HG02840 (cell line): ENCODE measurements around the gene TIMM17A.

ENCODE experiments used
- ATAC-seq: cut with Tn5 transposase; IDR thresholded peaks from one replicate; pipeline ENCODE4 v1.9.1; 2021; ENCODE audit warnings: mild to moderate bottlenecking, moderate library complexity, moderate number of reproducible peaks; ENCODE audit not compliant: unreplicated experiment, low FRiP score

The TIMM17A gene

DNA sequence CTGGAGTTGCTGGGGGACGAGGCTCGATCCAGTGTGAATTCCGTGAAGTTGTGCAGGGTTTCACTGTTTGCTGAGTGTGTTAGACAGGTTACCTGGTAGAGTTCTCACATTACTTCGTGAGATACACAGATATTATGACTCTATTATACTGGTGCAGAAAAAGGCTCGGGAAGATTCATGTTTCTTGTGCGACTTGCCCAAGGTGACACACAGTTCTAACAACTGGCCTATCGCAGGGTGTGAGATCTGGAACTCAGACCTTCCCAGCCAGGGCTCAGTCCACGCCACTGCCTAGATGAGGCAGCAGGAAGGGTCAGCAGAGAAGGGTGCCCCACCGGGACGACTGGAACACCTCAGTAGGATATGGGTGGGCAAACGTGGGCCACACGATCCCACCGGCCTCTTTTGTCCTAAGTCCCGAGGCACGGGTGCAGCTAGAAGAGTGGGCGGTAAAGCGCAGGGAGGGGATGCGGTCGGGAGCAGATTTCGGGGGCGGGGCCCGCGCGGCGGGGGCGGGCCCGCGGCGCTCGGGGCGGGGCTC lies 26.8 kb downstream of the TIMM17A start:
- peak; percentile 21 for ATAC-seq

- peak; percentile 66 for ATAC-seq
Observed at GRCh38 chr1:201982623-201983379, 27.5 kb downstream of the TIMM17A start, which contains the start of gene RNPEP. Gene RNPEP (plus strand): TSS chr1:201982648. CDS start chr1:201982667, 19 bp downstream.

DNA sequence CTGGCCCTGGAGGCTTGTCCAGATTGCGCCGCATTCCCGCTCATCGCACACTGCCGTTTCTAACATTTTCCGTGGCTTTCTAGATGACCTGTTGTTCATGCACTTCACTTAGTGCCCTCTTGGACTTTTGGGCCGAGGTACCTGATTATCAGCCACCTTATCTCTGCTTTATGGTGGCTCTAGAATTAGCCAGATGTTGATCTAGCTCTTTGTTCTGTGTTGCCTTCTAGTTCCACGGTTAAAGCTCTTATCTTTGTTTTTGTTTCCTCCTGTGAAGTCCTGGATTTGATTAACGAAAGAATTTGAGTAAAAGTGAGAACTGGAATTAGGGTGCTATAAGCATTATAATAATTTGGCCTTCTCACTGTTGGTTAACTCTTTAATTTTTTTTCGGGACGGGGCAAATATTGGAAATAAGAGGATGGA lies 28.1 kb downstream of the TIMM17A start:
- ATAC-seq: no peak

DNA sequence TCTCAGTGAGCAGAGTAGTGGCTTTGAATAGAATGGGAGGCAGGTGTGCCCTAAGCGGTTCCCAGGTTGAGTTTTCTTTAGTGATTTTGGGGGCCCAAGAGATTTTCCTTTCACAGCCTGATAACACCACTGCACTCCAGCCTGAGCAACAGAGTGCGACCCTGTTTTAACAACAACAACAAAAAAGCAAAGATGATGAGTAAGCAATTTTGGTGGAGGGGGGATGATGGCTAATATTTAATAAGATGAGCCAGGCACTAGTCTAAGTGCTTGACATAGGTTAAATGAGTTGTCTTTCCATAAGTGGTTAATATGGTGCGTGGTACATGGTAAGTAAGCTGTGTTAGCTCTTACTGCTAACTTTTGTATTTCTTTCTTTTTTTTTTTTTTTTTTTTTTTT lies 29.1 kb downstream of the TIMM17A start:
- ATAC-seq: no peak

- no peak for ATAC-seq
Observed at GRCh38 chr1:201985355-201985754, 30.1 kb downstream of the TIMM17A start.

DNA sequence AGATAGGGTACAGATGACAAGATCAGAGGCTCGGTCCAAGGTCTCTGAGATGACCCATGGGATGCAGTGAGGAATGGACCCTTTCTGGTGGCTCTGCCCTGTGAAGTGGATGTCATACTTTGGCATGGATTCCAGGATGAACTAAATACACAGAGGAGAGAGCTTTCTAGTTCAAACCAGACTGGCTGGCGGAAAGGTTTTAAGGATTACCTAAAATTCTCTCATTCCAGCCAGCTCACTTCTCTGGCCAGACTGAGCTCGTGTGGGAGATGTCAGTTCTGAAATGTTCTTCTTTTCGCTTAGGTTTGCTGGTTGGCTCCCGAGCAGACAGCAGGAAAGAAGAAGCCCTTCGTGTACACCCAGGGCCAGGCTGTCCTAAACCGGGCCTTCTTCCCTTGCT lies 33.3 kb downstream of the TIMM17A start:
- ATAC-seq: no peak

- no peak for ATAC-seq
Observed at GRCh38 chr1:201989354-201990128, 34.2 kb downstream of the TIMM17A start.

- ATAC-seq: no peak
Observed at GRCh38 chr1:201990427-201990826, 35.1 kb downstream of the TIMM17A start.

DNA sequence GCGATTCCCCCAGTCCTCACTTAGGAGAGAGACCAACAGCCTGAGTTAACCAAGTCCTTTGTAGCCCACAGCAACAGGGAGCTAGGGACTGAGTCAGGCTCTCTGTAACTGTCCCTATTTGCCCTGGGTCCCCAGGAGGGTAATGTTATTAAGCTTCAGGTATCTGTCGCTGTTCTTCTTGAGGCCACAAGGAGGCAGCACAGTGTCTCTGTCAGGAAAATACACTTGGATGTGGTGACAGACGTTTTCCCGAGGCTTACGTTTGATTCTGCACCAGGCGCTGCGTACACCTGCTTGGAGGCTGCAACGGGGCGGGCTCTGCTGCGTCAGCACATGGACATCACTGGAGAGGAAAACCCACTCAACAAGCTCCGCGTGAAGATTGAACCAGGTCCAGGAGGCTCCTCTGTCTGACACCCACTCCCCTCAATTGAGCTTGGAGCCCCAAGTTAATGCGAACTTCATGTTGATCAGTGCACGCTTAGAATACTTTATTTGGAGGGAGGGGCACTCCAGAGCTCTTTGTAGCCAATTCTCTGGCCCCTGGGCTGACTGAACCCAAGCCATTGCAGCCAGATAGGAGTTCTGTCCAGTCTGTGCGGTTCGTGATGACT lies 44.4 kb downstream of the TIMM17A start:
- no peak for ATAC-seq

GRCh38 chr1:202002507-202002906 lies 47.2 kb downstream of the TIMM17A start:
- ATAC-seq: no peak

DNA sequence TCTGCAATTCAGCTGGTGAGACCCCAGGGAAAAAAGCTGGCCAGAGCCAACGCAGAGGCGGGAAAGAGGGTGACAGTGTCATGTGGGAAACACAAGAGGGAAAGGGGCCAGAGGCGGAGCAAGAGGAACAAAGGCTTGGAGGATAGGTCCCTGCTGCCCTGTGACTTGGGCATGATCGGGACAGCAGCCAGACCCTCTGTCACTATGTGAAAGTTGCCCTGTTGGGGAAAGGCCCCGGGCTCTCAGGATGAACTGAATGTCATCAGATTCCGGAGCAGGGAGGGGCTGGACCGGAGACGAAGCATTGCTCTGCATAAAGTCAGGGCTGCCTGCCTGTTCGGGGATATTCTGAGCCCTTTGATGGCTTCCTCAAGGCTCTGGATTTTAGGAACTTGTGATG lies 49.4 kb downstream of the TIMM17A start:
- ATAC-seq: no peak

GRCh38 chr1:202005958-202006357 lies 50.7 kb downstream of the TIMM17A start:
- no peak for ATAC-seq

- no peak for ATAC-seq
Observed at GRCh38 chr1:202007304-202007703, 52.0 kb downstream of the TIMM17A start.

DNA sequence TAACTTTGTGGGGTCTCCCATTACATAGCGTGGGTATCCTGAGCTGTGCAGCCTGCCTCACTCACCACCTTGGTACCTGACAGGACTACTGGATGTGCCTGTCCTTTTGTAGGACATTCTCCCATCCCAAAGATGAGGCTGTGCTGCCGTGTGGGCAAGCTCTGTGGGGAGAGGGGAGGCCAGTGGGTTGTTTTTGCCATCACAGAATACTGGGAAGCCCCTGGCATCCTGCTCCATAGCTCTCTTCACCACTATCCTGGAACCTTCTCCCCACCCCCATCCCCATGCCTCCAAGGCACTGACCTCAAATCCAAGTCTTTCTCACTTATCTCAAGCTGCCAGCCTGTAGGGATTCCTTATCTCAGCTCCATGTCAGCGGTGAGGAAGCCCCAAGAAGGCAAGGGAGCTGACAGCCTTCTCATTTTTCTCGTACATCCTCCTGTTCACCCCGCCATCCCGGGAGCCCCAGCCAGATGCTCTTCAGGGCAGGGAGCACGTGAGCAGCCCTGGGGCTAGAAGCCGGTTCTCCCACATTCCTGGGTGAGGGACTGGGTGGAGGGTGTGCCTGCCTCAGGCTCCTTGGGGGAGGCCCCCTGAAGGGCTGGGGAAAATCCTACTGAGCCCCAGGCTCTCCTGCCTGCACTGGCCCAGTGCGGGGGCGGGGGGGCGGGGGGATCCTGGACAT lies 52.6 kb downstream of the TIMM17A start:
- no peak for ATAC-seq

DNA sequence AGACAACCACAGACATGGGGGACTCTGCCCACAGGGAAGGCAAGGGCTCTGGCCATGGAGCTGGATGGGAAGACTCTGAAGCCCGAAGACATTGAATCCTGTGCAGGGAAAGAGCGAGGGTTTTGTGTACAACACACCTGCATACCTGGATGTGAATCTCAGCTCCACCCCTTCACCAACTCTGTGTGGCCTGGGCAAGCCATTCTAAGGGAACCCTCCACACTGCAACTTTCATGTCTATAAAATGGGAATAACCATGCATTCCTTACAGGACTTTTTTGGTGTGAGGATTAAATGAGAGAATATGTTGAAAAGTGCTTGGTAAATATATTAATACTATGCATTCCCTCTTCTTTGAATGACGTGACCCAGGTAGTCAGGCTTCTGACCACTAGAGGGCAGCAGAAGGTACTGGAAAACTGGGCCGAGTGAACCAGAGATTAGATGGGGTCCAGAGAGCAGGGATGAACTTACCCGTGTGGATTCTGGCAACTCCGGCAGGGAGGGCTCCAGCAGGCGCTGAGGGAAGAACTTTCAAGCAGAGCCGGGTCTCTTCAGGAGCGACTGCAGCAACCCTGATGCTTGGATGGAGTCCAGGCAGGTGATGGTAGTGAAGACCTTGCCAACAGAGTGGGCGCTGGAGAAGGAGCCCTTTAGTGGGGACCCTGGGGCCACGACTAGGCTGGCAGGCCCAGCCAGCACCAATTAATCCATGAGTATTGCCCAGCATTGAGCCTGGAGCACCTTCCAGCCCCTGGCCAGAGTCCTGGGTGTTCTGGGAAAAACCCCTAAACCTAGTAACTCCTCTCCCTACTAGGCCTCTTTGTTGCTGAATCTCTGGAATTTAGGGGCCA lies 54.2 kb downstream of the TIMM17A start:
- no peak for ATAC-seq

DNA sequence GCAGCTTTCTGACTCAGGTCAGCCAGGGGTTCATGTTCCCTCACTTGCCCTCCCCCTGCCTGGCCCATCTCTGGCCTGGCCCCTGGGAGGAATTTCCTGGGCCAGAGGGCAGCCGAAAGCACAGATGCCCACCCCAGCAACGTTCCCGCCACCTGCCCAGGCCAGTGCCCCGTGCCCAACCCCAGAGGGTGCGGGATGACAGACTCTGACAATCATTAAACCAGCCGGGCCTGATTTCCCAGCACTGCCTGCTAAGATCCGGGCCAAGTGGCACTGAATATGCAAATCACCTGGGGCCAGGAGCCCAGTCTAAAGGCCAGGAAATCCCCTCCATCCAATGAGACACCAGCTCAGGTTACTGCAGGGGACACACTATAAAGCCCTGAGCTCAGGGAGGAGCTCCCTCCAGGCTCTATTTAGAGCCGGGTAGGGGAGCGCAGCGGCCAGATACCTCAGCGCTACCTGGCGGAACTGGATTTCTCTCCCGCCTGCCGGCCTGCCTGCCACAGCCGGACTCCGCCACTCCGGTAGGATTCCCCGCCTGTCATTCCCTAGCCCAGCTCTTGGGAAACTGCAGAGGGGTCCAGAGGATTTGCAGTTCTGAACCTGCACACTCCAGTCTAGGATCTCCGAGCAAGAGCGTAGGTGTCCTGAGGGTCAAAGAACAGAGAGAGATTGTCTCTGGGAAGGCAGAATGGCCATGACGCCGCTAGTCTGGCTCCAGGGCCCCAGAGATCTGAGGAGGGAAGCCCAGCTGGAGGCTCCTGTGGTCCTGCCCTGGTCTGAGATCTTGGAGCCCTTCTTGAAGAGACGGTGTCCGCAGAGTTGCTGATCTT lies 55.1 kb downstream of the TIMM17A start, which contains the start of gene ELF3:
ELF3 (plus strand) TSS at position 408 of the 836 bp plus-strand sequence. CDS start 550 bp downstream, outside the sequence.
- no peak for ATAC-seq

DNA sequence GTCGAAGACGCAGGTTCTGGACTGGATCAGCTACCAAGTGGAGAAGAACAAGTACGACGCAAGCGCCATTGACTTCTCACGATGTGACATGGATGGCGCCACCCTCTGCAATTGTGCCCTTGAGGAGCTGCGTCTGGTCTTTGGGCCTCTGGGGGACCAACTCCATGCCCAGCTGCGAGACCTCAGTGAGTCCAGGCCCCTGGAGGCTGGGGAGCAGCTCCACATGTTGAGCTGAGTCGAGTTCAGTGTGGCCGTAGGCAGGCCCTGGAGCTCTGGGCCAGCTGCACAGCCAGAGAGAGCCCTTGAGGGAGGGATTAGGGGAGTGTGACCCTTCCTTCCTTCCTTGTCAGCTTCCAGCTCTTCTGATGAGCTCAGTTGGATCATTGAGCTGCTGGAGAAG lies 56.7 kb downstream of the TIMM17A start:
- ATAC-seq: no peak
